Stimulated activated naive CD8-positive, alpha-beta T cell treated with anti-CD3 and anti-CD28 coated beads, Interleukin-15, Interleukin-2, amounts not matched to agents 100 U/mL and 50 U/mL, for 24 hours (primary cell): Measurements from ENCODE around the gene CARNS1.
"Not testable (repeated sequence)": the region's sequence is repeated elsewhere in the genome, so short reads cannot be mapped to it uniquely, and the experiment has no call there.

Experiments used
- ATAC-seq: fragments of 150-1000 bp; cut with Tn5 transposase; one replicate; pipeline ENCODE4 v1.10.0; 2021
- DNase-seq: peaks from one replicate; pipeline ENCODE4 v3.0.0; 2021

The CARNS1 gene

GRCh38 chr11:67409781-67410368, 5.6 kb upstream of the CARNS1 start:
- ATAC-seq: no peak
- DNase-seq: peak; percentile 46

- ATAC-seq: no peak
- no peak for DNase-seq
Observed at GRCh38 chr11:67410369-67410831, 5.1 kb upstream of the CARNS1 start.

GRCh38 chr11:67410984-67411784, 4.3 kb upstream of the CARNS1 start:
- DNase-seq: no peak

GRCh38 chr11:67411785-67412152, 3.7 kb upstream of the CARNS1 start:
- ATAC-seq (no peak), DNase-seq (peak; percentile 27)

More at GRCh38 chr11:67410984-67411784, 4.3 kb upstream of the CARNS1 start:
- ATAC-seq: no peak

- ATAC-seq (no peak), DNase-seq (no peak)
Observed at GRCh38 chr11:67412495-67413179, 2.8 kb upstream of the CARNS1 start.

- ATAC-seq (no peak), DNase-seq (no peak)
Observed at GRCh38 chr11:67413266-67413849, 2.1 kb upstream of the CARNS1 start.

- DNase-seq (peak; percentile 62), ATAC-seq (no peak)
Observed at GRCh38 chr11:67416416-67417335, 1.2 kb downstream of the CARNS1 start.

- no peak for DNase-seq
- ATAC-seq: no peak
Observed at GRCh38 chr11:67417425-67417824, 1.9 kb downstream of the CARNS1 start.

GRCh38 chr11:67418476-67419281, 3.2 kb downstream of the CARNS1 start:
- no peak for ATAC-seq
- DNase-seq: peak; percentile 55

GRCh38 chr11:67419325-67420049, 4.0 kb downstream of the CARNS1 start:
- ATAC-seq (no peak), DNase-seq (peak; percentile 39)

- DNase-seq (peak; percentile 17), ATAC-seq (no peak)
Observed at GRCh38 chr11:67420147-67420645, 4.7 kb downstream of the CARNS1 start.

GRCh38 chr11:67420646-67421429, 5.4 kb downstream of the CARNS1 start:
- ATAC-seq (peak; percentile 91), DNase-seq (peak; percentile 100)

- DNase-seq (no peak), ATAC-seq (no peak)
Observed at GRCh38 chr11:67421430-67422031, 6.1 kb downstream of the CARNS1 start.

GRCh38 chr11:67422891-67423290, 7.4 kb downstream of the CARNS1 start:
- DNase-seq (no peak), ATAC-seq (no peak)

- DNase-seq: no peak
- no peak for ATAC-seq
Observed at GRCh38 chr11:67423466-67423865, 8.0 kb downstream of the CARNS1 start.

GRCh38 chr11:67423891-67424613, 8.6 kb downstream of the CARNS1 start:
- ATAC-seq: no peak
- no peak for DNase-seq

GRCh38 chr11:67427364-67427859, 11.9 kb downstream of the CARNS1 start:
- peak; percentile 37 for DNase-seq
- ATAC-seq: not testable (repeated sequence)
